HS-5 (cell line): ENCODE data around the gene NFIX.

ENCODE experiments used
- DNase-seq: peaks from one replicate; pipeline ENCODE4 v3.0.0-alpha.2; 2012; ENCODE audit warnings: low read depth

NFIX gene

GRCh38 chr19:13093407-13094105 is 98.3 kb downstream of the NFIX start:
- no peak for DNase-seq

DNA sequence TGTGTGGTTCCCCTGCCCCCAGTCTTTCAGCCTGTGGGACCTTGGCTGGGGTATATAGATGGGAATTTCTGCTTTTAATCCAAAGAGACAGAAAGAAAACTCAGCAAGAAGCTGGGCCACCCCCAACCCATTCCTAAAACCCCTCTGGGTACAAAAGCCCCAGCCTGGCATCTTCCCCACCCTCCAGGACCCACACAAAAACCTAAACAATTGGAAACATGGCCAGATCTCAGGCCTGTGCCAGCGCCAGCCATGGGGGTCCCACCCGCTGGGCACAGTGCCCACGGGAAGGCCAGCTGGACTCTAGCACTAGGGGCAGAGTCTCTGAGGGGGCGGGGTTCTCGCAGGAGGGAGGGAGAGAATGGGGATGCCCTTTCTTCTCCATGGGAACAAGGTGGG is 98.8 kb downstream of the NFIX start:
- DNase-seq, result no peak

- no peak for DNase-seq
Measured at GRCh38 chr19:13094771-13095392, 99.6 kb downstream of the NFIX start.

- no peak for DNase-seq
Measured at GRCh38 chr19:13095393-13095784, 100.1 kb downstream of the NFIX start.

DNA sequence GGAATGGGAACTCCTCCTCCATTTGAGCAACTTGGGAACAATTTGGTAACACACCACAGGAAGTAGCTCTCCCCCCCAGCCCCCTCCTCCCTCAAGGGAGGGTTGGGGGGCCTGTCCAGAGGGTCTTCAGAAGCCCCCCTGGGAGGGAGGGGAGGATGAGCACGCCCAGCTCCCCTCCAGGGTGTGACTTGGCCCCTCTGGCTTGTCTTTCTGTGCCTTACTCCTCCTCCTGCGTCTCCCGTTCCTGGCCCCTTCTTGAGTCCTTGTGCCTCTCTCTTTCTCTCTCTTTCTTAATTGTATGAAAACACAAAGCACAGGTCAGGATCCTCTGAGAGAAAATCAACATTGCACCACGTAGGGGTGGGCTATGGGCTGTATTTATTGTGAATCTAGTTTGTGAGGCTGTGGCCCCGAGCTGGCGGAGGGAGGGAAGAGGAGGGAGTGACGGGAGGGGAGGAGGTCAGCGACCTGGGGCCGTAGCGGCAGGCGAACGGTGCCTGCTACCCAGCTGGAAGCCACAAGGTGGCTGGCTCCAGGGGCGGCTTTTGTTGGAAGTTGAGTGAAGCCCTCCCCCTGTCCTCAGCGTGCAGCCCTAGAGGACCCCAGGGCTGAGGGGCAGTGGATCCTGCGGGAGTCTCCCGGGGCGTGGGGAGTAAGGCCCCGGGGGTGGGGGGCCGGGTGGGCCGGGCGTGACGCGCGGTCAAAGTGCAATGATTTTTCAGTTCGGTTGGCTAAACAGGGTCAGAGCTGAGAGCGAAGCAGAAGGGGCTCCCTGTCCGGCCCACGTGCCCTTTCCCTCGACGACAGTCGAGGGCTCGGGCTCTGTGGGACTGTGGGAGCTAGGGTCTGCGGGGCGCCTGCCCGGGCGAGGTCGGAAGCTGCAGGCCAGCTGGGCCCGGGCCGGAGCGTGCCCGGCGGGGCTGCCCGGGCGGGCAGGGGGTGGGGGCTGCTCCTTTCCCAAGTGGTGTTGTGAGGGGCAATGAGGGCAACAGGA is 101.0 kb downstream of the NFIX start:
- DNase-seq, result no peak

DNA sequence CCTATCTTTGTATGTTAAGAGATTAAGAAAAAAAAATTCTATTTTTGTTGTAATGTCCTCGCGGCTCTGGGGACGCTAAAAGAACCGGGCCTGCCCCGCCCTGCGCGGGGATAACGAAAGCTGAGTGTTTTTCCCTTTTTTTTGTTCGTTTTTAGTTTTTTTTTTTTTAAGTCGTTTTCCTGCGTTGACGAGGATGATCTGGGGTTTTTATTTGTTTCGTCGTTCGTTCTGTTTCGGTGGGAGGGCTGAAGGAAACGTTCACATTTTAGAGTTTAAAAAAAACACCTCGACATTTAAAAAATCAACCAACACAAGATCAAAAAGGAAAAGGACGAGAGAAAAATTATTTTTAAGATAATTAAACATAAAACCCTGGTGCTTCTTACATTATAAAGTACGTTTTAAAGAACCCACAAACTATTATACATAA is 101.8 kb downstream of the NFIX start:
- DNase-seq, result no peak

DNA sequence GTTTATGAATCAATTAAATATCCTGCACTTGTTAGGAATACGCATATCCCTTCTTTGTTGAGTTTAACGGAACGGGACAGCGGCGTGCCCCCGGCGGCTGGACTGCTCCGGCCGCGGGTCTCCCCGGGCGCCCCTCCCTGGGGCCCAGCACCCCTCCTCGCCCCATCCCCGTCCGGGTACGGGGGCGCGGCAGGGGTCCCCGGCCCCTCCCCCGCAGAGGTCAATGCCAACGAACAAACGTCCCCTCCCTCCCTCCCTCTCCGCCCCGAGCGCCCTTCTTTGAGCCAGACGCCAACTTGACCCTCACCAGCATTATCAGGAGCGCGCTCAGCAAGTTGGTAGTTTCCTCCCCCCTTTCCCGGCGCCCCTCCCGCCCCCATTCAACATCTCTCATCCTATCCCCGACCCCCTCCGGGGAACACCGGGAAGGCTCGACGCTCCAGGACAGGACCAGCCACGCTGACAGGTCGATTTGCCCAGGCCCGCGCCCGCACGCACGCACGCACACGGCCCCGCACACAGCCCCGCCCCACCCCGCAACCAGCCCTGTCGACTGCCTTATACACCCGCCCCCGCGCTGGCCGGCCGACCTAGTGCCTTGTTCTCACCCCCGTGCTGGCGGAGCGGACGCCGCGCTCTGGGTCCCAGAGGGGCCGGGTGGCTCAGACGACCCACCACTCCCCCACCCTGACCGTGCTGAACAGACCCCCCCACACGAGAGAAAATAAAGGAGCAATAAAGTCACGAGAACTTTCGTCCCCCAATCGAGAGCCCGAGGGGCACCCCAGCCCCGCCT is 102.4 kb downstream of the NFIX start:
- DNase-seq, result no peak

DNA sequence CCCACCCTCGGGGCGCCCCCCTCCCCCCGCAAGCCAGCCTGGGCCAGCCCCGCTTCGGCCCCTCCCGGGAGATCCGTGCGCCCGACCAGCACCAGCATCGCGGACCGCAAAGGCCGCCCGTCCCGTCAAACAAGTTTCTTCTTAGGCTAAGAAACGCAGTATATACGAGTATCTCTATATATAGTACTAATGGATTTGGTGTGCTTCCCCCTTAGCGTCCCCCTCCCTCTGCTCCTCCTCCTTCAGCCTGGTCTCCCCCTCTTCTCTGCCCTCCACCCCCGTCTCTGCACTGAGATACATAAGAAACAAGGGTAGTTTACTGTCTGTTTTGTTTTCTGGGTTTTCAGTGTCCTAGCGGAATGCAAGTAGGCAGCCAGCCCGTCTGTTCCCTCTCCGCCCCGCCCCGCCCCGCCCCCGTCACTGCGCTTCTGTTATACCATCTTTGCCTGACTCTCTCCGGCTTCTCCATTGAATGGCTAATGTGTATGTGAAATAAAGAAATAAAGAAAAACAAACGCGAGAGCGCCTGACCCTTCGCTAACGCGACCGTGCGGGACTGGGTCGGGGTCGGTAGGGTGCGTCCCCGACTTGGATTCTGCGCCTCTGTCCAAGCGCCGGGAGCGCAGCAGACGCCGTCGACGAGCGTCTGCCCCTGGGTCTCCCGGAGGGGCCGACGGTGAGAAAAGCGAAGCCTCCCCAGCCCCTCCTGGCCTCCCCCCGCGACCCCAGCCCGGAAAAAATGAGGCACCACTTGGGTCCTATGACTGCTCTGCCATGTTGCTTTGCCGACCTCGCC is 103.2 kb downstream of the NFIX start:
- DNase-seq, result no peak

DNA sequence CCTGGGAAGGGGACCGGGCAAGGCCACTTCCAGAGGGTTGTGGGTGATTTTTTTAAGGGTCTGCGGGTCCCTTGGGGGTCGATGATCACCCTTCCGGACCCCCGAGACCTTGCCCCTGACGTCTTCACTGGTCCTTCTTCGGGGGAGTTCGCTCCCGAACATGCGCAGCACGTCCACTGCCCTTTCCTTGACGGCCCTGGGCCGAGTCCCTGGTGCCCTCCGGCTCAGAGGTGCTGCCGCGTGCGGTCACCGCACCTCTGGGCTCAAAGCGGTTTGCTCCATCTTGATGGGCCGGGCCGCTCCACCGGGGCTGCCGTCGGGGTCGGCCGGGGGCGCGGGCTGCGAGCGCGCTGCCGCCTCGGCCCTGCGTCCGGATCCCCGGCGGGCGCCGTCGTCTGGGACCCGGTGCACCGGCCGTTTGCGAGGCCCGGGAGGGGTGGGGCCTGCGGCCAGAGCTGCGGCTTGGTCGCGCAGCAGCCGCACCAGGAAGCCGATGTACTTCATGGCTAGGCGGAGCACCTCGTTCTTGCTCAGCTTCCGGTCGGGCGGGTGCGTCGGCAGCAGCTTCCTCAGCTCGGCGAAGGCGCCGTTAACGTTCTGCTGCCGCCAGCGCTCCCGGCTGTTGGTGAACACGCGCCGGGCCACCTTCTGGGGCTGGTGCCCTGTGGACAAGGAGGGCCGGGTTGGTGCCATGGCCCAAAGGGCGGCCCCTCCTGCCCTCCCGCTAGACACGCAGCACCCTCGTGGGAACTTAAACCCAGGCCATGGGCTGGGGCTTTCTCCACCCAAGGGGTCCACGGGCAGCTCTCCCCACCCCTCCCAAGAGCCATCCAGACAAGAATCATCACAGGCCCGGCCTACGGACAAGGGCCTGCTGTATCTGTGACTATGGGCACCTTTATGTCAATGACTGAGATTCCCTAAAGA is 104.1 kb downstream of the NFIX start:
- DNase-seq, result no peak

GRCh38 chr19:13100031-13100588 is 104.8 kb downstream of the NFIX start:
- no peak for DNase-seq

- DNase-seq, result no peak
Measured at GRCh38 chr19:13100841-13101589, 105.7 kb downstream of the NFIX start.

GRCh38 chr19:13101590-13102415 is 106.5 kb downstream of the NFIX start:
- no peak for DNase-seq

DNA sequence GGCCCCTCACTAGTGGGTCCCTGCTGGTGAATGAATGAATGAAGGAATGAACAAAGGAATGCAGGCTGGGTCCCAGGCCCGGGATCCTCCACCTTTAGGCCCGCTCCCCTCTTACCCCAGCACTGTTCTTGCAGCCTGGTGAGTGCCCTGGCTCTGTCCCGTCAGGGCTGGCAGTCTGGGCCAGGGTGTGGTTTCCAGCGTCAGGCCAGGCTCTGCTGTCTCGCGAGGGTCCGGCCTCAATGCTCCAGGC is 107.1 kb downstream of the NFIX start:
- DNase-seq, result no peak

GRCh38 chr19:13102666-13103580 is 107.6 kb downstream of the NFIX start, which contains the start of gene LYL1:
TSS of gene LYL1 (minus strand) at chr19:13102858. CDS start at chr19:13101171, 1,687 bp downstream.
- DNase-seq, result no peak

- no peak for DNase-seq
Measured at GRCh38 chr19:13103581-13104359, 108.5 kb downstream of the NFIX start.

DNA sequence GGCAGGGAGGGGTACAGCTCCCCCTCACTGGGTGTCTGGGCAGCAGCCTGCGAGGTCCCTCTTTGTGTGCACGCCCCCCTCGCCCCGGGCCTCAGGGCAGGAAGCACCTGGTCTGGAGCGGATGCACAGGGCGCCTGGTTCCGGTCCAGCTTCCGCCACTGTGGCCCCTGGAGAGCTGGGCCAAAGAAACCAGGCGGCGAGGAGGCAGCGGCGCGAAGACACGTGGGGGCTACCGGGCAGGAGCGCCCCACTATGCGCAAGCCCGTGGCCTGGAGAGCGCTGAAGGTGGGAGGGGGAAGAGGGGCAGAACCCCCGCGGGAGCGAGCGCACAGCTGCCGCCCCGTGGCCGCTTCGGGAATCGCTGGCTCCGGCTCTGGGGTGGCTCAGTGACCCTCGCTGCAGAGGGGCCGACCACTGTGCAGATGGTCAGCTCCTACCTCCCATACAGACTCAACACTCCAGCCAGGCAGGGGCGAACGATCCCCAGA is 109.1 kb downstream of the NFIX start:
- no peak for DNase-seq
